IMR-90 (cell line): ENCODE measurements around the gene GABPB2. TPM values are rescaled to one million over a fixed set of nuclear protein-coding genes. Genes with fewer than 3 reads are reported as not detected.

Source experiments
- ATAC-seq: fragments of 200-7000 bp; cut with Tn5 transposase; 2 replicates; pipeline ENCODE4 v1.9.1; 2020; ENCODE audit warnings: low read depth, mild to moderate bottlenecking, moderate library complexity
- BruUV-seq: library from RNA; stranded (reverse); fragments of 400-500 nt; replicated peaks from 2 replicates; lab custom pipeline; 2021; lab: Mats Ljungman, UMichigan
- CTCF ChIA-PET: fragments of 300-600 bp; formaldehyde crosslinking; extraction: SDS; loops from one replicate; lab custom pipeline; 2021; ENCODE audit warnings: antibody characterized with exemption; lab: Yijun Ruan, JAX
- POLR2A ChIA-PET: fragments of 300-600 bp; sonication (Branson Sonifier 250); formaldehyde crosslinking; loops from one replicate; lab custom pipeline; 2022; ENCODE audit warnings: antibody characterized with exemption; ENCODE audit not compliant: unreplicated experiment; lab: Charles Lee
- DNase-seq: peaks from one replicate; pipeline ENCODE4 v3.0.0; 2013
- H2AFZ ChIP-seq: replicated peaks from 2 replicates; pipeline ENCODE3; 2013; ENCODE audit warnings: low read length, mild to moderate bottlenecking; ENCODE audit not compliant: poor library complexity
- H2AK5ac ChIP-seq: 2 replicates; pipeline ENCODE4 v1.6.1; 2013; ENCODE audit warnings: low read depth, low read length, inconsistent platforms
- H2AK9ac ChIP-seq: replicated peaks from 2 replicates; pipeline ENCODE3; 2013; ENCODE audit warnings: mild to moderate bottlenecking, low read depth, low read length, moderate library complexity; ENCODE audit not compliant: poor library complexity
- H2BK120ac ChIP-seq: 2 replicates; pipeline ENCODE4 v1.6.1; 2013; ENCODE audit warnings: low read depth, low read length, inconsistent platforms
- H2BK15ac ChIP-seq: 3 replicates; pipeline ENCODE4 v1.6.1; 2013; ENCODE audit warnings: low read depth, low read length, inconsistent platforms
- H2BK20ac ChIP-seq: 2 replicates; pipeline ENCODE4 v1.6.1; 2013; ENCODE audit warnings: low read depth, mild to moderate bottlenecking, inconsistent platforms, low read length, moderate library complexity
- H2BK5ac ChIP-seq: 2 replicates; pipeline ENCODE4 v1.6.1; 2013; ENCODE audit warnings: mild to moderate bottlenecking, low read depth, low read length, inconsistent platforms; ENCODE audit not compliant: poor library complexity, severe bottlenecking
- H3K14ac ChIP-seq: replicated peaks from 2 replicates; pipeline ENCODE4 v1.6.1; 2013; ENCODE audit warnings: low read depth, low read length, inconsistent platforms
- H3K18ac ChIP-seq: 2 replicates; pipeline ENCODE4 v1.6.1; 2013; ENCODE audit warnings: low read depth, low read length, control low read depth
- H3K23ac ChIP-seq: 2 replicates; pipeline ENCODE4 v1.6.1; 2013; ENCODE audit warnings: low read depth, low read length, inconsistent platforms
- H3K27ac ChIP-seq: 2 replicates; pipeline ENCODE4 v1.5.1; 2013; ENCODE audit warnings: mild to moderate bottlenecking, control low read depth, low read length; ENCODE audit not compliant: insufficient read depth
- H3K27me3 ChIP-seq: 2 replicates; pipeline ENCODE4 v1.6.1; 2013; ENCODE audit warnings: low read length; ENCODE audit not compliant: control insufficient read depth, insufficient read depth
- H3K36me3 ChIP-seq: 2 replicates; pipeline ENCODE4 v1.6.1; 2013; ENCODE audit warnings: low read length, mixed read lengths; ENCODE audit not compliant: control insufficient read depth, insufficient read depth
- H3K4ac ChIP-seq: 2 replicates; pipeline ENCODE4 v1.6.1; 2013; ENCODE audit warnings: low read depth, low read length, inconsistent platforms
- H3K4me1 ChIP-seq: 2 replicates; pipeline ENCODE4 v1.6.1; 2013; ENCODE audit warnings: low read length, mixed read lengths; ENCODE audit not compliant: control insufficient read depth, insufficient read depth
- H3K4me2 ChIP-seq: 2 replicates; pipeline ENCODE4 v1.6.1; 2013; ENCODE audit warnings: low read depth, mild to moderate bottlenecking, control low read depth, low read length, moderate library complexity
- H3K4me3 ChIP-seq: 2 replicates; pipeline ENCODE4 v1.5.1; 2013; ENCODE audit warnings: low read depth, mild to moderate bottlenecking, control low read depth, low read length, moderate library complexity; ENCODE audit not compliant: insufficient read depth
- H3K56ac ChIP-seq: 2 replicates; pipeline ENCODE4 v1.6.1; 2013; ENCODE audit warnings: low read length, inconsistent platforms; ENCODE audit not compliant: insufficient read depth; ENCODE audit errors: extremely low read depth
- H3K79me1 ChIP-seq, 2 experiments: 2 replicates each; pipeline ENCODE4 v1.6.1; 2013; ENCODE audit warnings: low read length in 2 of 2, inconsistent platforms in 1 of 2, low read depth in 1 of 2
- H3K9ac ChIP-seq: 2 replicates; pipeline ENCODE4 v1.6.1; 2013; ENCODE audit warnings: low read depth, low read length, control low read depth
- H3K9me1 ChIP-seq: 2 replicates; pipeline ENCODE4 v1.6.1; 2013; ENCODE audit warnings: low read length, inconsistent platforms; ENCODE audit not compliant: insufficient read depth
- H3K9me3 ChIP-seq: 2 replicates; pipeline ENCODE4 v1.6.1; 2013; ENCODE audit warnings: low read length; ENCODE audit not compliant: control insufficient read depth, insufficient read depth
- H4K20me1 ChIP-seq: 2 replicates; pipeline ENCODE4 v1.6.1; 2013; ENCODE audit warnings: low read length, inconsistent platforms; ENCODE audit not compliant: insufficient read depth
- H4K5ac ChIP-seq: 2 replicates; pipeline ENCODE4 v1.6.1; 2013; ENCODE audit warnings: mild to moderate bottlenecking, low read depth, low read length, control low read depth
- H4K8ac ChIP-seq, 2 experiments: 2 replicates each; pipeline ENCODE4 v1.6.1; 2013; ENCODE audit warnings: low read depth in 2 of 2, low read length in 2 of 2, control low read depth in 1 of 2, inconsistent platforms in 1 of 2
- H4K91ac ChIP-seq: 2 replicates; pipeline ENCODE4 v1.6.1; 2013; ENCODE audit warnings: low read depth, low read length, inconsistent platforms; ENCODE audit not compliant: insufficient read depth
- BHLHE40 ChIP-seq: fragments of 150-350 bp; IDR thresholded peaks from 2 replicates; pipeline ENCODE4 v1.6.1; 2016; ENCODE audit warnings: mild to moderate bottlenecking, low read depth, low read length
- CEBPB ChIP-seq: IDR thresholded peaks from 2 replicates; pipeline ENCODE4 v1.6.1; 2012; ENCODE audit warnings: low read depth, low read length, improper control_type of control experiment
- CHD1 ChIP-seq: IDR thresholded peaks from 2 replicates; pipeline ENCODE4 v1.6.1; 2012; ENCODE audit warnings: low read depth, low read length, improper control_type of control experiment
- FOS ChIP-seq: fragments of 150-350 bp; IDR thresholded peaks from 2 replicates; pipeline ENCODE4 v1.6.1; 2016; ENCODE audit warnings: low read depth, low read length
- MAFK ChIP-seq: IDR thresholded peaks from 2 replicates; pipeline ENCODE4 v1.6.1; 2012; ENCODE audit warnings: low read depth, low read length, improper control_type of control experiment
- MAZ ChIP-seq: IDR thresholded peaks from 2 replicates; pipeline ENCODE4 v1.6.1; 2012; ENCODE audit warnings: low read depth, mild to moderate bottlenecking, low read length, improper control_type of control experiment, moderate library complexity, borderline replicate concordance
- MXI1 ChIP-seq: IDR thresholded peaks from 2 replicates; pipeline ENCODE4 v1.6.1; 2012; ENCODE audit warnings: low read depth, mild to moderate bottlenecking, low read length, moderate library complexity, borderline replicate concordance
- NFE2L2 ChIP-seq: fragments of 150-350 bp; IDR thresholded peaks from 2 replicates; pipeline ENCODE4 v1.6.1; 2016; ENCODE audit warnings: low read depth, mild to moderate bottlenecking, low read length
- POLR2A ChIP-seq: IDR thresholded peaks from 2 replicates; pipeline ENCODE4 v1.6.1; 2012; ENCODE audit warnings: mild to moderate bottlenecking, low read depth, low read length
- RAD21 ChIP-seq: IDR thresholded peaks from 2 replicates; pipeline ENCODE4 v1.6.1; 2012; ENCODE audit warnings: low read length, improper control_type of control experiment
- RCOR1 ChIP-seq: IDR thresholded peaks from 2 replicates; pipeline ENCODE4 v1.6.1; 2012; ENCODE audit warnings: mild to moderate bottlenecking, low read length, improper control_type of control experiment; ENCODE audit not compliant: insufficient replicate concordance
- WGBS, 2 experiments: methylation state at CpG; one replicate each; pipeline versions ENCODE4 v1.1.5 to v1.1.7; 2013; ENCODE audit warnings: missing lambda C conversion rate in 2 of 2; ENCODE audit not compliant: insufficient read length in 1 of 2; ENCODE audit errors: extremely low coverage in 2 of 2; 5-methylcytosine and 5-hydroxymethylcytosine counted together
- dilution Hi-C: fragments of 300-500 bp; cut with HindIII; formaldehyde crosslinking; loops from one replicate; pipeline ENCODE4 v1.14.3; 2018; ENCODE audit warnings: low sequenced_read_pairs; ENCODE audit not compliant: unreplicated experiment
- in situ Hi-C: fragments of 300-500 bp; cut with MboI; formaldehyde crosslinking; loops from 3 replicates; pipeline ENCODE4 v1.14.3; 2019; ENCODE audit warnings: low sequenced_read_pairs, inconsistent platforms, mixed read lengths
- intact Hi-C: fragments of 100-400 bp; cut with micrococcal nuclease; formaldehyde crosslinking; loops from 2 replicates; pipeline ENCODE4 v1.10.0; 2022
- polyA plus RNA-seq, 3 experiments: library from polyadenylated mRNA; depleted of rRNA; stranded (reverse); fragments of >200 nt; gene quantifications; 2 replicates each; pipeline ENCODE4 v1.2.3, GENCODE V29; 2012; ENCODE audit warnings: low replicate concordance in 1 of 3
- total RNA-seq: library from RNA; depleted of rRNA; stranded (reverse); fragments of >200 nt; gene quantifications from 2 replicates; pipeline ENCODE4 v1.2.3, GENCODE V29; 2012
- TF ChIP-seq, protein P1 (sequence below): fragments of 150-350 bp; IDR thresholded peaks from 2 replicates; pipeline ENCODE4 v1.6.1; 2016; ENCODE audit warnings: low read depth, mild to moderate bottlenecking, low read length, moderate library complexity, borderline replicate concordance
- TF ChIP-seq, protein P2 (sequence below): conservative IDR thresholded peaks from 2 replicates; pipeline ENCODE4 v1.5.1; 2012; ENCODE audit warnings: mild to moderate bottlenecking, low read depth, low read length, improper control_type of control experiment
- TF ChIP-seq, protein P3 (sequence below): fragments of 150-350 bp; IDR thresholded peaks from 2 replicates; pipeline ENCODE4 v1.6.1; 2017; ENCODE audit warnings: mild to moderate bottlenecking, antibody characterized with exemption, low read length, low read depth

The GABPB2 gene
- total and polyA plus RNA-seq, 2 of the 4 experiments (the other 2 are of a cell fraction) = 7.5 to 12.9 TPM

DNA sequence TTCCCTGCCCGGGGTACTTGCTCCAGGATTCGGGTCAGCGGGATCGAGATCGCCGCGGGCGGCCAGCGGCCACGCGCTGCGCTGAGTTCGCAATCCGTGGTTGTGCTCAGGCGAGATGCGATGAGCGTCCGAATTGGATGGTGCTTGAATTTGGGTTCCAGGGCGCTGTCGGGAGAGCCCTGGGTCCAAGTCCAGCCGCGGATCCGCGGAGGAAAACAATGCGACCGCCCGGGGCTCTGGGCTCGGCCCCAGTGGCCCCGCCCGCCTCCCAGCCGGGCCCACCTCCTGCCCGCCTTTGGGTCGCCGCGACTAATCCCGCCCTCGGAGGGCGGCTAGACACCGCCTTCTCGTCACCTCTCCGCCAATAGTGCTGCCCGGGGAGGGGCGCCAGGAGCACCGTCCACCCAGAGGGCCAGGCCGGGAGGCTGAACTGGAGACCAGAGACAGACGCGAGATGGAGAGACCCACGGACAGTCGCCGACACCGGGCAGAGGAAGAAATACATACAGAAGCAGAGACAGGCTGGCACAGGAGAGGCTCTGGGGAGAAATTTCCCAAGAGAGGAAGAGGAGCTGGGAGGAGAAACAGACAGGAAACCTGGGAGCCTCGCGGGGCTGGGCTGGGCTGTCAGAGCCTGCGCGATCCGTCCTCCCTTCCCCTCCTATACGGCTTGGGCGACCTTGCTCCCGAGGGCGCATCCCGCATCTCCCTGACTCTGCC, 76.0 kb downstream of the GABPB2 start, which contains the start of gene SEMA6C:
Gene SEMA6C, minus strand, starts transcription at position 220 of the 720 bp plus-strand sequence. CDS start 4,010 bp downstream, outside the sequence.
- peaks cover 5% of the 10 kb centered on the region for H3K4me1 ChIP-seq
- H4K91ac ChIP-seq = no peak within 1 kb of the TSS
- no peak within 1 kb of the TSS for H3K56ac ChIP-seq
- H2AFZ ChIP-seq = peak within 1 kb of the TSS; percentile 91
- H2AK5ac ChIP-seq = no peak within 1 kb of the TSS
- CTCF ChIA-PET = no interaction called here
- H2BK15ac ChIP-seq = no peak within 1 kb of the TSS
- ATAC-seq (peak; percentile 100), DNase-seq (peak; percentile 86)
- no peak within 1 kb of the TSS for H3K18ac ChIP-seq
- BruUV-seq = no TSS peak
- peak within 1 kb of the TSS; percentile 35; the same call in 1 of the 2 replicates for H3K4ac ChIP-seq
- peaks cover 2% of the 10 kb centered on the region; the same call in 1 of the 2 replicates for H3K27me3 ChIP-seq
- H3K79me1 ChIP-seq = peaks cover 0 to 6% of the 10 kb centered on the region in 2 experiments; a peak in 1 of 4 replicates
- peak within 1 kb of the TSS; percentile 49 to 60; a peak in 2 of 4 replicates for H4K8ac ChIP-seq
- no peak within 1 kb of the TSS for H2BK120ac ChIP-seq
- dilution Hi-C loops = no loop called here
- POLR2A ChIA-PET = no interaction called here
- peak within 1 kb of the TSS; percentile 19; the same call in 1 of the 2 replicates for H3K27ac ChIP-seq
- H3K23ac ChIP-seq = peak within 1 kb of the TSS; percentile 87
- peak within 1 kb of the TSS; percentile 77 for H3K4me3 ChIP-seq
- peak within 1 kb of the TSS; percentile 61 for H3K14ac ChIP-seq
- H4K20me1 ChIP-seq = peaks cover 5% of the 10 kb centered on the region; the same call in 1 of the 2 replicates
- H3K9ac ChIP-seq = peak within 1 kb of the TSS; percentile 79
- H2AK9ac ChIP-seq = peak within 1 kb of the TSS; percentile 85
- H2BK5ac ChIP-seq = no peak within 1 kb of the TSS
- H3K9me3 ChIP-seq = no peaks in the 10 kb centered on the region
- H3K36me3 ChIP-seq = no peaks in the 10 kb centered on the region
- peak within 1 kb of the TSS; percentile 91 for H3K4me2 ChIP-seq
- WGBS, 2 experiments = 2% methylated on average over 33 of the region's 61 CpGs; no CpG with 5 or more reads in 1 of the 2 experiments
- H4K5ac ChIP-seq = peak within 1 kb of the TSS; percentile 4; the same call in 1 of the 2 replicates
- intact Hi-C loops = loop anchor here (5.0 kb wide), 1 partner anchor 74 kb away; the partner anchor contains the start of gene GABPB2
- in situ Hi-C loops = no loop called here
- H3K9me1 ChIP-seq = peaks cover 4% of the 10 kb centered on the region; the same call in 1 of the 2 replicates
- H2BK20ac ChIP-seq = no peak within 1 kb of the TSS
- TF ChIP-seq RAD21 (no peak), RCOR1 (peak; percentile 46), MXI1 (no peak), FOS (no peak), MAFK (no peak), CHD1 (no peak), MAZ (peak; percentile 35; the same call in 1 of the 2 replicates), POLR2A (peak; percentile 68; the same call in 1 of the 2 replicates), NFE2L2 (no peak), CEBPB (no peak), BHLHE40 (no peak)
- TF ChIP-seq, protein P1, sequence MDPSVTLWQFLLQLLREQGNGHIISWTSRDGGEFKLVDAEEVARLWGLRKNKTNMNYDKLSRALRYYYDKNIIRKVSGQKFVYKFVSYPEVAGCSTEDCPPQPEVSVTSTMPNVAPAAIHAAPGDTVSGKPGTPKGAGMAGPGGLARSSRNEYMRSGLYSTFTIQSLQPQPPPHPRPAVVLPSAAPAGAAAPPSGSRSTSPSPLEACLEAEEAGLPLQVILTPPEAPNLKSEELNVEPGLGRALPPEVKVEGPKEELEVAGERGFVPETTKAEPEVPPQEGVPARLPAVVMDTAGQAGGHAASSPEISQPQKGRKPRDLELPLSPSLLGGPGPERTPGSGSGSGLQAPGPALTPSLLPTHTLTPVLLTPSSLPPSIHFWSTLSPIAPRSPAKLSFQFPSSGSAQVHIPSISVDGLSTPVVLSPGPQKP = no peak
- TF ChIP-seq, protein P2, sequence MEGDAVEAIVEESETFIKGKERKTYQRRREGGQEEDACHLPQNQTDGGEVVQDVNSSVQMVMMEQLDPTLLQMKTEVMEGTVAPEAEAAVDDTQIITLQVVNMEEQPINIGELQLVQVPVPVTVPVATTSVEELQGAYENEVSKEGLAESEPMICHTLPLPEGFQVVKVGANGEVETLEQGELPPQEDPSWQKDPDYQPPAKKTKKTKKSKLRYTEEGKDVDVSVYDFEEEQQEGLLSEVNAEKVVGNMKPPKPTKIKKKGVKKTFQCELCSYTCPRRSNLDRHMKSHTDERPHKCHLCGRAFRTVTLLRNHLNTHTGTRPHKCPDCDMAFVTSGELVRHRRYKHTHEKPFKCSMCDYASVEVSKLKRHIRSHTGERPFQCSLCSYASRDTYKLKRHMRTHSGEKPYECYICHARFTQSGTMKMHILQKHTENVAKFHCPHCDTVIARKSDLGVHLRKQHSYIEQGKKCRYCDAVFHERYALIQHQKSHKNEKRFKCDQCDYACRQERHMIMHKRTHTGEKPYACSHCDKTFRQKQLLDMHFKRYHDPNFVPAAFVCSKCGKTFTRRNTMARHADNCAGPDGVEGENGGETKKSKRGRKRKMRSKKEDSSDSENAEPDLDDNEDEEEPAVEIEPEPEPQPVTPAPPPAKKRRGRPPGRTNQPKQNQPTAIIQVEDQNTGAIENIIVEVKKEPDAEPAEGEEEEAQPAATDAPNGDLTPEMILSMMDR = no peak
- TF ChIP-seq, protein P3, sequence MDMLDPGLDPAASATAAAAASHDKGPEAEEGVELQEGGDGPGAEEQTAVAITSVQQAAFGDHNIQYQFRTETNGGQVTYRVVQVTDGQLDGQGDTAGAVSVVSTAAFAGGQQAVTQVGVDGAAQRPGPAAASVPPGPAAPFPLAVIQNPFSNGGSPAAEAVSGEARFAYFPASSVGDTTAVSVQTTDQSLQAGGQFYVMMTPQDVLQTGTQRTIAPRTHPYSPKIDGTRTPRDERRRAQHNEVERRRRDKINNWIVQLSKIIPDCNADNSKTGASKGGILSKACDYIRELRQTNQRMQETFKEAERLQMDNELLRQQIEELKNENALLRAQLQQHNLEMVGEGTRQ = no peak
